GM18498 (cell line): ENCODE results near the gene ZNF324.
"Not testable (repeated sequence)": the region's sequence is repeated elsewhere in the genome, so short reads cannot be mapped to it uniquely, and the experiment has no call there.

Experiments
- ATAC-seq: cut with Tn5 transposase; IDR thresholded peaks from one replicate; pipeline ENCODE4 v1.9.1; 2021; ENCODE audit warnings: mild to moderate bottlenecking, moderate library complexity; ENCODE audit not compliant: unreplicated experiment

Gene ZNF324

GRCh38 chr19:58466760-58467589, at the start of gene ZNF324:
TSS of gene ZNF324 (plus strand) at chr19:58467080. CDS start at chr19:58469186, 2,106 bp downstream.
- ATAC-seq = peak; percentile 93

- ATAC-seq = no peak
Measured at GRCh38 chr19:58428617-58429016, 38.3 kb upstream of the ZNF324 start.

- ATAC-seq = no peak
Measured at GRCh38 chr19:58429745-58430144, 37.1 kb upstream of the ZNF324 start.

- no peak for ATAC-seq
Measured at GRCh38 chr19:58434217-58434616, 32.7 kb upstream of the ZNF324 start.

DNA sequence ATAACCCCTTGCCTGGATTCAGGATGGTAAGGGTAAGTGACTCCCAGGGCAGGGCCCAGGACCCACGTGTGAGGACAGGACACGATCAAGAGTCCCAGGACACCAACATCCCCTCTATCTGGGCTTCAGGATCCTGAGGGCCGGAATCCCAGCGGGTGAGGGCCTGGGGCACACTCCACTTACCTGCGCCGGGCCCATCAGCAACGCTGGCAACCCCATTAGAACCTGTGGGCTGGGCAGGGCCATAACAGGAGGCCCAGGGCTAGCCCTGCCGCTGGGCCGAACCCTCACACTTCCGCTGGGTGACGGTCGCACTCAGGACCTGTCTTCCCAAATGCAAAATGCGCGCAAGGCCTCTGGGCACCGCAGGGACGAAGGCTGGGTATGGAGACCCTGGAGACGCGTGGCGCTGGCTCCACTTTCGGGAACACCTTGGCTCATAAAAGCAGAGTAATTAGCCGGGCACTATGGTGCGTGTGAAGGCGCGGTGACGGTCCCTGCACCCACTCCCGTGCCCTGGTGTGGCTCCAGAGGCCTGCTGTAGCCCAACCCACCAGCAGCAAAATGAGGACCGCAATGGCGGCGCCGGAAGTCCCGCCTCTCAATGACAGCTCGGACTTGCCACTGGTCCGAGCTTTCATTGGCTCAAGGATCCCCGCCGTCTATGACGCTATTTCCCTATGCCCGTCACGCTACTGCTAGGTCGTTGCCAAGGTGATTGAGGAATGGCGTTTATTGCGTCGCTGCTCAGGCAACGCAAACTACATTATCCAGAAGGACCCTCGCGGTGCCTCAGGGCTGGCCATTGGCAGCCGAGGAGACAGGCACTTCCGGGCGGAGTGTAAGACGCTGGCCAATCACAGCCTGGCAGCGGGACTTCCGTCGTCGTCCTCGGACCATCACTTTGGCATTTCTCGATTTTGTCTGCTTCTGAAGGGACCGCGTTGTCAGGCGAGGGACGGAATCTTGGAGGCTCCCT, 27.0 kb upstream of the ZNF324 start, which contains the start of gene ZNF132:
ZNF132 (minus strand) TSS at position 578 of the 979 bp plus-strand sequence; CDS start at position 246, 332 bp downstream.
- peak; percentile 94 for ATAC-seq

- ATAC-seq = no peak
Measured at GRCh38 chr19:58440556-58440955, 26.3 kb upstream of the ZNF324 start.

GRCh38 chr19:58442986-58443385, 23.9 kb upstream of the ZNF324 start:
- ATAC-seq = not testable (repeated sequence)

- not testable (repeated sequence) for ATAC-seq
Measured at GRCh38 chr19:58448860-58449259, 18.0 kb upstream of the ZNF324 start.

GRCh38 chr19:58449980-58450379, 16.9 kb upstream of the ZNF324 start:
- not testable (repeated sequence) for ATAC-seq

DNA sequence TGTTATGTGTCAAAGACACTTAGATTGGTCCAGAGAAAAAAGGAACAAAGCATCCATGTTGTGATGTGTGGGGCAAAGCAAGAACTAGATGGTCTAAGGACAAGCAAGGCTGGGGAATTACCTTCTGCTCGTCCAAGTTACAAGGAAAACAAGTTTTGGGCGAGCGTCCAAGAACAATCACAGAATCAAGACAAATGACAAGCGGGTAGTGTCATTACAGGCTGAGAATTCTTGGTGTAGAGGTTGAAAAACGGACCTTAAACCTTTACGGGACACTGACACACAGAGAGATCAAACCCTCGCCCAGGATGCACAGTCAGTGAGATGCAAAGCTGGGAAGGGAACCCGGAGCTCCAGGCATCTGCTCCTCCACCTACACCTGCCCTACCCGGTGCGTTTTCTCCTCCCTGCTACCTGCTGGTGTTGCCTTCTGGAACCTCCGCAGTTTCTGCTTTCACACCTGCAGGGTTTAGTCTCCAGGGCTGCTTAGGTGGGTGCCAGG, 16.0 kb upstream of the ZNF324 start:
- ATAC-seq = no peak

DNA sequence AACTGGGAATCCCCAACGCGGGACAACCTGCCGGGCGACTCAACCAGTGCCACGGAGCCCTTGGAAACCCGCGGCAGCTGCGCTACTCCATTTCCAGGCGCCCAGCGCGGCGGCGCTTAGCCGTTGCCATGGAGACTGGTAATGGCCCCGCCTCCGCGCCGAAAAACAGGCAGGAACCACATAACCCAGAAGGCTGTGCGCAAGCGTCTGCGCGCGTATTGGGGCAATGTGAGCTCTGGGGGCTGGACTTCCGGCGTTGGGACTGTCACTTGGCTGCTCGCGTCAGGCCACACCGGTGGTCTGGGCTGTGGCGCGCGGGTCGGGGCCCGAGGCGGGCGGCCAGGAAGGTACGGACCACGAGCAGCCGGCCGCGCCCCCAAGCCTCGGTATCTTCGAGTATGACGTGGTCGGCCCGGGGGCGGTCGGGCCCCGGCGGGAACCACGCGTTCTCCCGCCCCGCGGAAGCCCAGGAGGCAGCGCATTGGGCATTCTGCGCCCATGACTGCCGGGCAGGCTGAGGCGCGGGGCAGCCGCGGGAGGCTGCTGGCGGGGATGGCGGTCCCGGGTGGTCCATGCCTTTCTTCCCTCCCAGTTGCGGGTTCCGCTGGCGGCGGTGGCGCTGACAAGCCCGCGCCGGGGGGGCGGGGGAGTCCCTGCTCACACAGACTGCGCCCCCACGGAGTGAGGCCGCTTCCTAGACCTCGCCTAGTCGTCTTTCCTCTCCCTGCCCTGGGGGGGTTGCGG, 15.3 kb upstream of the ZNF324 start, which contains the start of gene ZNF324B:
ZNF324B (plus strand) TSS at position 265 of the 744 bp plus-strand sequence. CDS start 2,080 bp downstream, outside the sequence.
- peak; percentile 94 for ATAC-seq

DNA sequence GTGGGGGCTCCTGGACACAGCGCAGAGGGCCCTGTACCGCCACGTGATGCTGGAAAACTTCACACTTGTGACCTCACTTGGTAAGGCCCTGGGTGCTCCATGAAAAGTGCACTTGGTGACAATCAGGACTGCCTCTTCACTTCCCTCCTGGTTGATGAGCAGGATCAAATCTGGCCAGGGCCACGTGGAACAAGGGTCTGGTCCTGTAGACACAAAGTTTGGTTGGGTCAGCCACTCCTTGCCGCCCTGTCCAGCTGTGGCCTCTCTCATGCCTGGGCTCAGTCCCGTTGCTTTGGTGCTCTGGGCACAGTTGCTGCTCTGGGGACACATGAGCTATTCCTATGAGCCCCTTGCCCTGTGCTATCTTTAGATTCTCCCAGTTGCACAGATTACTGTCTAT, 13.1 kb upstream of the ZNF324 start:
- no peak for ATAC-seq

GRCh38 chr19:58455306-58455705, 11.6 kb upstream of the ZNF324 start:
- ATAC-seq = no peak

DNA sequence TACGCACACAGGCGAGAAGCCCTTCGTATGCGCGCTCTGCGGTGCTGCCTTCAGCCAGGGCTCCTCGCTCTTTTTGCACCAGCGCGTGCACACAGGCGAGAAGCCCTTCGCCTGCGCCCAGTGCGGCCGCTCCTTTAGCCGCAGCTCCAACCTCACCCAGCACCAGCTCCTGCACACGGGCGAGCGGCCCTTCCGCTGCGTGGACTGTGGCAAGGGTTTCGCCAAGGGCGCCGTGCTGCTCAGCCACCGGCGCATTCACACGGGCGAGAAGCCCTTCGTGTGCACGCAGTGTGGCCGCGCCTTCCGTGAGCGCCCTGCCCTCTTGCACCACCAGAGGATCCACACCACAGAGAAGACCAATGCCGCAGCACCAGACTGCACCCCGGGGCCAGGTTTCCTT, 10.8 kb upstream of the ZNF324 start:
- ATAC-seq = no peak

- no peak for ATAC-seq
Measured at GRCh38 chr19:58460039-58460438, 6.8 kb upstream of the ZNF324 start.

DNA sequence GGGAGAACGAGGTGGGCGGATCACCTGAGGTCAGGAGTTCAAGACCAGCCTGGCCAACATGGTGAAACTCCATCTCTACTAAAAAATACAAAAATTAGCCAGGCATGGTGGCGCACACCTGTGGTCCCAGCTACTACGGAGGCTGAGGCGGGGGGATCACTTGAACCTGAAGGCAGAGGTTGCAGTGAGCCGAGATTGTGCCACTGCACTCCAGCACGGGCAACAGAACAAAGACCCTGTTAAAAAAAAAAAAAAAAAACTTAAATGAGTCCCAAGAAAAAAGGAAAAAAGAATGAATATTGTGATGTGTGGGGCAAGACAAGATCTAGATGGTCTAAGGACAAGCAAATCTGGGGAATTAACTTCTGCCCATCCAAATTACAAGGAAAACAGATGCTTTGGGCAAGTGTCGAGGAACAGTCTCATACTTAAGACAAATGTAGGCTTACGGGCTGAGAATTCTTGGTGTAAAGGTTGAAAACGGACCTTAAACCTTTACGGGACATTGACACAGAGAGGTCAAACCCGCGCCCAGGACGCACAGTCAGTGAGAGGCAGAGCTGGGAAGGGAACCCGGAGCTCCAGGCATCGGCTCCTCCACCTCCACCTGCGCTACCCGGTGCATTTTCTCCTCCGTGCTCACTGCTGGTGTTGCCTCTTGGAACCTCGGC, 656 bp upstream of the ZNF324 start:
- ATAC-seq = peak; percentile 3

GRCh38 chr19:58468216-58468839, 1.4 kb downstream of the ZNF324 start:
- ATAC-seq = no peak

- no peak for ATAC-seq
Measured at GRCh38 chr19:58469241-58470013, 2.5 kb downstream of the ZNF324 start.
